Measurements from ENCODE around the gene CCDC78. TPM values are rescaled to one million over a fixed set of nuclear protein-coding genes. Genes with fewer than 3 reads are reported as not detected.

The CCDC78 gene
- total RNA-seq, 1 experiment from 2014 or later, result 10.0 TPM

- intact Hi-C loops (cut with micrococcal nuclease; ENCODE audit: unreplicated experiment), result no loop called here
- no peaks in the 10 kb centered on the region for H3K9me3 Mint-ChIP-seq (ENCODE audit: low read depth, unreplicated experiment)
- peaks cover 74% of the 10 kb centered on the region for H3K36me3 Mint-ChIP-seq (ENCODE audit: insufficient read depth, unreplicated experiment)
- no peak overlapping the region for H3K27ac Mint-ChIP-seq (ENCODE audit: unreplicated experiment)
- no peaks in the 10 kb centered on the region for H3K27me3 Mint-ChIP-seq (ENCODE audit: unreplicated experiment)
- TF ChIP-seq CTCF (IDR thresholded peaks at IDR 0.05; ENCODE audit: unreplicated experiment), result no peak
- BruUV-seq (replicated peaks), result no TSS peak
- DNase-seq, result no peak
- CTCF ChIA-PET, result interaction anchor here (1.1 kb wide), 1 partner anchor 17 kb away, joined by 3 read pairs; no protein-coding TSS in a partner anchor
- peaks cover 9% of the 10 kb centered on the region for H3K4me1 Mint-ChIP-seq (ENCODE audit: low read depth, unreplicated experiment)
- H3K4me3 Mint-ChIP-seq (ENCODE audit: low read depth, unreplicated experiment), result no peak overlapping the region
These were observed 1.8 kb downstream of the CCDC78 start for GRCh38 chr16:724188-725040.

DNA sequence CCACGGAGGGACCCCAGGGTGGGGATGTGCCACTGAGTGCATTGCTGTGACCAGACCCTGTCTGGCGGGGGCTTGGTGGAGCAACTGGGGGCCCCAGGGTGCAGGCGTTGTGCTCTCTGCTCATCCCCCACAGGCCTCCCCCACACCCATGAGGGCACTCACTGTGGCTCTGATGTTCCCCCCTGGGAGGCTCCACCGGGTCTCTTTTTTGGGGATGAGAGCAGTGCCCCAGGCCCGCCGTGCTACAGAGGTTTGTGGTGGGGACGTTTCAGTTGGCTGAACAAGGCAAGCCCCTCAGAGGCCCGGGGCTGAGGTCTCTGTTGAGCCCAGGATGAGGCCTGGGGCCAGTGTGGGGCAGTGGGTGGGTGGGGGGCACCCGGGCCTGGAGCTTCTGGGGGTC, 2.5 kb downstream of the CCDC78 start:
- BruUV-seq (replicated peaks), result no TSS peak
- TF ChIP-seq CTCF (IDR thresholded peaks at IDR 0.05; ENCODE audit: unreplicated experiment), result no peak
- Mint-ChIP-seq H3K4me1 (ENCODE audit: low read depth, unreplicated experiment) (peaks cover 16% of the 10 kb centered on the region), H3K27ac (ENCODE audit: unreplicated experiment) (no peak overlapping the region), H3K36me3 (ENCODE audit: insufficient read depth, unreplicated experiment) (peaks cover 78% of the 10 kb centered on the region), H3K9me3 (ENCODE audit: low read depth, unreplicated experiment) (no peaks in the 10 kb centered on the region), H3K4me3 (ENCODE audit: low read depth, unreplicated experiment) (no peak overlapping the region), H3K27me3 (ENCODE audit: unreplicated experiment) (no peaks in the 10 kb centered on the region)
- DNase-seq, result no peak
- CTCF ChIA-PET, result interaction anchor here (1.2 kb wide), 1 partner anchor 76 kb away, joined by 3 read pairs; no protein-coding TSS in a partner anchor
- intact Hi-C loops (cut with micrococcal nuclease; ENCODE audit: unreplicated experiment), result no loop called here

GRCh38 chr16:722835-723633, 3.2 kb downstream of the CCDC78 start:
- no peaks in the 10 kb centered on the region for H3K27me3 Mint-ChIP-seq (ENCODE audit: unreplicated experiment)
- intact Hi-C loops (cut with micrococcal nuclease; ENCODE audit: unreplicated experiment), result no loop called here
- CTCF ChIA-PET, result interaction anchor here (1.2 kb wide), 1 partner anchor 75 kb away, joined by 3 read pairs; no protein-coding TSS in a partner anchor
- BruUV-seq (replicated peaks), result no TSS peak
- no peak for DNase-seq
- no peak overlapping the region for H3K4me3 Mint-ChIP-seq (ENCODE audit: low read depth, unreplicated experiment)
- no peaks in the 10 kb centered on the region for H3K9me3 Mint-ChIP-seq (ENCODE audit: low read depth, unreplicated experiment)
- peaks cover 19% of the 10 kb centered on the region for H3K4me1 Mint-ChIP-seq (ENCODE audit: low read depth, unreplicated experiment)
- H3K27ac Mint-ChIP-seq (ENCODE audit: unreplicated experiment), result peak overlapping the region; percentile 2
- H3K36me3 Mint-ChIP-seq (ENCODE audit: insufficient read depth, unreplicated experiment), result peaks cover 79% of the 10 kb centered on the region
- no peak for TF ChIP-seq CTCF (IDR thresholded peaks at IDR 0.05; ENCODE audit: unreplicated experiment)

GRCh38 chr16:721765-722540, 4.3 kb downstream of the CCDC78 start:
- no peaks in the 10 kb centered on the region for H3K9me3 Mint-ChIP-seq (ENCODE audit: low read depth, unreplicated experiment)
- CTCF ChIA-PET, result interaction anchor here (0.6 to 1.3 kb wide), 4 partner anchors 10 to 74 kb away, joined by 3 to 6 read pairs (median 4); no protein-coding TSS in a partner anchor
- H3K4me3 Mint-ChIP-seq (ENCODE audit: low read depth, unreplicated experiment), result peak overlapping the region; percentile 84
- TF ChIP-seq CTCF (IDR thresholded peaks at IDR 0.05; ENCODE audit: unreplicated experiment), result no peak
- intact Hi-C loops (cut with micrococcal nuclease; ENCODE audit: unreplicated experiment), result no loop called here
- peak overlapping the region; percentile 67 for H3K27ac Mint-ChIP-seq (ENCODE audit: unreplicated experiment)
- TSS peak; percentile 10 for BruUV-seq (replicated peaks)
- DNase-seq, result no peak
- peaks cover 19% of the 10 kb centered on the region for H3K4me1 Mint-ChIP-seq (ENCODE audit: low read depth, unreplicated experiment)
- no peaks in the 10 kb centered on the region for H3K27me3 Mint-ChIP-seq (ENCODE audit: unreplicated experiment)
- H3K36me3 Mint-ChIP-seq (ENCODE audit: insufficient read depth, unreplicated experiment), result peaks cover 78% of the 10 kb centered on the region

Data from Calu3 (cell line).